ENCODE data around the gene CST7. TPM values are rescaled to one million over a fixed set of nuclear protein-coding genes. Genes with fewer than 3 reads are reported as not detected.

The CST7 gene
- total RNA-seq, 1 experiment from 2014 or later = not detected

DNA sequence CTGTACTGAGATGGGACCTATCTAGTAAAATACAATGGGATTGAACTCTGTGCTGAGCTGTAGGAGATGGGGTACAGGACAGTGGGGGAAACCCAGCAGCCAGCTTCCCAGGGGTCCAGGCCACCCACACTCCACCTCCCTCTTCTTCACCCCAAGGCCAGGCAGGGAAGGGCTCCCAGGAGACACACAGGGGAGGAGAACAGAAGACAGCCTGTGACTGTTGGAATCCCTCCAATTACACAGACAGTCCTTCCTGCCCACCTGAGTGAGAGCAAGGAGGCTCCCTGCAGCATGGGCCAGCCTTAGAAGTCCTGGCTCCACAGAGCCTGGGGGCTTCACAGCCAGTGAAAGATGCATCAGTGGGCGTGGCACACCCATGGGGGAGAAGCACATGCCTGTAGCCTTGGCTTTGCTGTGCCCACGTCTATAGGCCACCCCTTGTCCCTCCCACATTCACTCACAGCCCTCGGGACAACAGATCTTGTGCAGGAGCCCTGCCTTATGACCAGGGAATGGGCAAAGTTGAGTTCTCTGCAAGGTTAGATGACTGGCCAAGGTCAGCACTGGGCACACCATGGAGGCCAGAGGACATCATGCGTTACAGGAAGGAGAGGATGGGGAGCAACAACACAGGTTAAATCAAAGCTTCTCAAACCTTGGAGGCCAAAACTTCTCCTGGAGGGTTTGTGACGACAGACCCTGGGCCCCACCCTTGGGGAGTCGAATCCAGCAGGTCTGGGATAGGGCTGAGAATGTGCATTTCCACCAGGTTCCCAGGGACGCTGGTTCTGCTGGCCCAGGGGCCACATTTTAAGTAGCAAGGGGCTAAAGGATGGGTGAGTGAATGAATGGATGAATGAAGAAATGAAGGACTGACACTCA is 12.3 kb upstream of the CST7 start:
- ChIA-PET CTCF (no interaction called here), POLR2A (no interaction called here), RAD21 (ENCODE audit: low non-redundant PET in 1 of 2, low total read pairs in 2 of 2, uncharacterized antibody in 2 of 2, unreplicated experiment in 2 of 2) (no interaction called here)
- no peak for DNase-seq (ENCODE audit: low read depth, low spot score)
- ATAC-seq = no peak
- Histone ChIP-seq H3K4me1 (ENCODE audit: control insufficient read depth in 1 of 2, insufficient read depth in 2 of 2, low read length in 2 of 2) (peaks cover 0 to under 1% of the 10 kb centered on the region in 2 experiments; a peak in 1 of 4 replicates), H3K9ac (ENCODE audit: low read length) (no peak overlapping the region), H3K4me2 (ENCODE audit: low read length) (no peak overlapping the region), H3K9me2 (ENCODE audit: insufficient read depth) (no peaks in the 10 kb centered on the region), H3K9me3 (ENCODE audit: control insufficient read depth in 1 of 2, insufficient read depth in 1 of 2, low read depth in 1 of 2, low read length in 2 of 2) (peaks cover 0 to 5% of the 10 kb centered on the region in 2 experiments; a peak in 1 of 4 replicates), H3K4me3 (replicated peaks in 1 of 2; ENCODE audit: low read depth in 1 of 2, low read length in 2 of 2) (no peak overlapping the region), H3K27me3 (ENCODE audit: insufficient read depth, low read length) (no peaks in the 10 kb centered on the region), H3K36me3 (ENCODE audit: control insufficient read depth in 1 of 2, insufficient read depth in 2 of 2, low read length in 2 of 2) (no peaks in the 10 kb centered on the region), H3K79me2 (ENCODE audit: insufficient read depth, low read length) (no peaks in the 10 kb centered on the region), H2AFZ (ENCODE audit: low read depth, low read length, poor library complexity, severe bottlenecking) (no peak overlapping the region), H4K20me1 (ENCODE audit: insufficient read depth) (no peaks in the 10 kb centered on the region), H3K27ac (ENCODE audit: low read depth, low read length) (no peak overlapping the region)
- TF ChIP-seq POLR2AphosphoS5 (IDR thresholded peaks at IDR 0.05; ENCODE audit: low read depth, low read length) (no peak), SIN3A (IDR thresholded peaks at IDR 0.05; ENCODE audit: low read depth) (no peak), YY1 (IDR thresholded peaks at IDR 0.05; ENCODE audit: extremely low read depth, insufficient replicate concordance, low read depth, low read length) (no peak), ELF1 (IDR thresholded peaks at IDR 0.05; ENCODE audit: borderline replicate concordance, low read depth) (no peak), CEBPB (IDR thresholded peaks at IDR 0.05; ENCODE audit: low read depth) (no peak), RAD21 (IDR thresholded peaks at IDR 0.05; ENCODE audit: low read depth) (no peak), EGR1 (IDR thresholded peaks at IDR 0.05; ENCODE audit: low read depth) (no peak)
- TF ChIP-seq, protein P1, sequence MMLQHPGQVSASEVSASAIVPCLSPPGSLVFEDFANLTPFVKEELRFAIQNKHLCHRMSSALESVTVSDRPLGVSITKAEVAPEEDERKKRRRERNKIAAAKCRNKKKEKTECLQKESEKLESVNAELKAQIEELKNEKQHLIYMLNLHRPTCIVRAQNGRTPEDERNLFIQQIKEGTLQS (IDR thresholded peaks at IDR 0.05) = no peak
- no TSS peak for BruUV-seq (replicated peaks)
- intact Hi-C loops (cut with micrococcal nuclease) = no loop called here

DNA sequence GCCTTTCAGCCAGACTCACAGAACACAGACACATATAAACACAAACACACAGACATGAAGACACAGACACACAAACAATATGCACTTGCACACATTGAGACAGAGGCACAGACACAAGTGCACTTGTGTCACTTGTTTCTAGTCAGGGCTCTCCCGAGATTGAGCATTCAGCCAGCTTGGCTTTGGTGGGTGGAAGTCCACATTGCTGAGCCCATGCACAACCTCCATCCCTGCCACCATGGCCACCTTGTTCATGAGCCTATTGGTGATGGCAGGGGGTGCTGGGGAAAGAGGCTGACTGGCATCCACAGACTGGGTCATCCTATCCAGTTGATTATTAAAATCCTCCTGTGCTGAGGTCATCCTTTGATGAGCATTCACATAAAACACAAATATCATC is 11.5 kb upstream of the CST7 start:
- H3K4me2 ChIP-seq (ENCODE audit: low read length) = no peak overlapping the region
- BruUV-seq (replicated peaks) = no TSS peak
- no peak overlapping the region for H3K9ac ChIP-seq (ENCODE audit: low read length)
- H4K20me1 ChIP-seq (ENCODE audit: insufficient read depth) = no peaks in the 10 kb centered on the region
- H3K79me2 ChIP-seq (ENCODE audit: insufficient read depth, low read length) = no peaks in the 10 kb centered on the region
- H3K27me3 ChIP-seq (ENCODE audit: insufficient read depth, low read length) = no peaks in the 10 kb centered on the region
- intact Hi-C loops (cut with micrococcal nuclease) = no loop called here
- ChIA-PET CTCF (no interaction called here), POLR2A (no interaction called here), RAD21 (ENCODE audit: low non-redundant PET in 1 of 2, low total read pairs in 2 of 2, uncharacterized antibody in 2 of 2, unreplicated experiment in 2 of 2) (no interaction called here)
- H3K4me1 ChIP-seq (ENCODE audit: control insufficient read depth in 1 of 2, insufficient read depth in 2 of 2, low read length in 2 of 2) = no peaks in the 10 kb centered on the region
- H3K36me3 ChIP-seq (ENCODE audit: control insufficient read depth in 1 of 2, insufficient read depth in 2 of 2, low read length in 2 of 2) = no peaks in the 10 kb centered on the region
- no peak overlapping the region for H3K4me3 ChIP-seq (replicated peaks in 1 of 2; ENCODE audit: low read depth in 1 of 2, low read length in 2 of 2)
- no peak overlapping the region for H3K27ac ChIP-seq (ENCODE audit: low read depth, low read length)
- DNase-seq (ENCODE audit: low read depth, low spot score) (no peak), ATAC-seq (no peak)
- H3K9me3 ChIP-seq (ENCODE audit: control insufficient read depth in 1 of 2, insufficient read depth in 1 of 2, low read depth in 1 of 2, low read length in 2 of 2) = peaks cover 0 to 5% of the 10 kb centered on the region in 2 experiments; a peak in 1 of 4 replicates
- no peak overlapping the region for H2AFZ ChIP-seq (ENCODE audit: low read depth, low read length, poor library complexity, severe bottlenecking)
- H3K9me2 ChIP-seq (ENCODE audit: insufficient read depth) = no peaks in the 10 kb centered on the region
- TF ChIP-seq TCF7L2 (IDR thresholded peaks at IDR 0.05; ENCODE audit: borderline replicate concordance, extremely low read depth, insufficient read depth, insufficient read length) = no peak
- TF ChIP-seq, protein P2, sequence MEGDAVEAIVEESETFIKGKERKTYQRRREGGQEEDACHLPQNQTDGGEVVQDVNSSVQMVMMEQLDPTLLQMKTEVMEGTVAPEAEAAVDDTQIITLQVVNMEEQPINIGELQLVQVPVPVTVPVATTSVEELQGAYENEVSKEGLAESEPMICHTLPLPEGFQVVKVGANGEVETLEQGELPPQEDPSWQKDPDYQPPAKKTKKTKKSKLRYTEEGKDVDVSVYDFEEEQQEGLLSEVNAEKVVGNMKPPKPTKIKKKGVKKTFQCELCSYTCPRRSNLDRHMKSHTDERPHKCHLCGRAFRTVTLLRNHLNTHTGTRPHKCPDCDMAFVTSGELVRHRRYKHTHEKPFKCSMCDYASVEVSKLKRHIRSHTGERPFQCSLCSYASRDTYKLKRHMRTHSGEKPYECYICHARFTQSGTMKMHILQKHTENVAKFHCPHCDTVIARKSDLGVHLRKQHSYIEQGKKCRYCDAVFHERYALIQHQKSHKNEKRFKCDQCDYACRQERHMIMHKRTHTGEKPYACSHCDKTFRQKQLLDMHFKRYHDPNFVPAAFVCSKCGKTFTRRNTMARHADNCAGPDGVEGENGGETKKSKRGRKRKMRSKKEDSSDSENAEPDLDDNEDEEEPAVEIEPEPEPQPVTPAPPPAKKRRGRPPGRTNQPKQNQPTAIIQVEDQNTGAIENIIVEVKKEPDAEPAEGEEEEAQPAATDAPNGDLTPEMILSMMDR (IDR thresholded peaks at IDR 0.05 in 2 of 3, conservative IDR thresholded peaks at IDR 0.05 in 1 of 3; ENCODE audit: borderline replicate concordance in 1 of 3, insufficient read depth in 1 of 3, low read depth in 2 of 3, low read length in 2 of 3) = no peak
- TF ChIP-seq RAD21 (IDR thresholded peaks at IDR 0.05; ENCODE audit: low read depth) = no peak
- TF ChIP-seq, protein P1 (IDR thresholded peaks at IDR 0.05) = no peak
- no peak for TF ChIP-seq ZFX (IDR thresholded peaks at IDR 0.05)
- TF ChIP-seq, protein P3, sequence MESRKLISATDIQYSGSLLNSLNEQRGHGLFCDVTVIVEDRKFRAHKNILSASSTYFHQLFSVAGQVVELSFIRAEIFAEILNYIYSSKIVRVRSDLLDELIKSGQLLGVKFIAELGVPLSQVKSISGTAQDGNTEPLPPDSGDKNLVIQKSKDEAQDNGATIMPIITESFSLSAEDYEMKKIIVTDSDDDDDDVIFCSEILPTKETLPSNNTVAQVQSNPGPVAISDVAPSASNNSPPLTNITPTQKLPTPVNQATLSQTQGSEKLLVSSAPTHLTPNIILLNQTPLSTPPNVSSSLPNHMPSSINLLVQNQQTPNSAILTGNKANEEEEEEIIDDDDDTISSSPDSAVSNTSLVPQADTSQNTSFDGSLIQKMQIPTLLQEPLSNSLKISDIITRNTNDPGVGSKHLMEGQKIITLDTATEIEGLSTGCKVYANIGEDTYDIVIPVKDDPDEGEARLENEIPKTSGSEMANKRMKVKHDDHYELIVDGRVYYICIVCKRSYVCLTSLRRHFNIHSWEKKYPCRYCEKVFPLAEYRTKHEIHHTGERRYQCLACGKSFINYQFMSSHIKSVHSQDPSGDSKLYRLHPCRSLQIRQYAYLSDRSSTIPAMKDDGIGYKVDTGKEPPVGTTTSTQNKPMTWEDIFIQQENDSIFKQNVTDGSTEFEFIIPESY (IDR thresholded peaks at IDR 0.05; ENCODE audit: extremely low read depth, insufficient replicate concordance, low read length) = no peak
- TF ChIP-seq POLR2A (IDR thresholded peaks at IDR 0.05; ENCODE audit: borderline replicate concordance, extremely low read depth, insufficient read depth, insufficient read length) = no peak
- TF ChIP-seq, protein P4, sequence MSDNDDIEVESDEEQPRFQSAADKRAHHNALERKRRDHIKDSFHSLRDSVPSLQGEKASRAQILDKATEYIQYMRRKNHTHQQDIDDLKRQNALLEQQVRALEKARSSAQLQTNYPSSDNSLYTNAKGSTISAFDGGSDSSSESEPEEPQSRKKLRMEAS (IDR thresholded peaks at IDR 0.05) = no peak
- TF ChIP-seq JUND (IDR thresholded peaks at IDR 0.05) = no peak
